Ammon's horn (tissue), 1 donor: ENCODE results near the gene HNRNPA0.
"Not testable (repeated sequence)": the region's sequence is repeated elsewhere in the genome, so short reads cannot be mapped to it uniquely, and the experiment has no call there.

ENCODE experiments used
- DNase-seq: peaks from one replicate; pipeline ENCODE4 v3.0.0-alpha.2; 2016; ENCODE audit warnings: low spot score

HNRNPA0 gene

GRCh38 chr5:137754188-137754960 is at the start of gene HNRNPA0:
HNRNPA0 (minus strand) TSS chr5:137754363; CDS start chr5:137754066, 297 bp downstream.
- DNase-seq: peak; percentile 99

GRCh38 chr5:137802282-137803210 is 48.4 kb upstream of the HNRNPA0 start:
- no peak for DNase-seq

GRCh38 chr5:137800700-137801411 is 46.7 kb upstream of the HNRNPA0 start:
- DNase-seq: no peak

- DNase-seq: no peak
Measured at GRCh38 chr5:137796279-137796678, 42.1 kb upstream of the HNRNPA0 start.

GRCh38 chr5:137794863-137795262 is 40.7 kb upstream of the HNRNPA0 start:
- DNase-seq: no peak

GRCh38 chr5:137792303-137792702 is 38.1 kb upstream of the HNRNPA0 start:
- DNase-seq: no peak

- DNase-seq: no peak
Measured at GRCh38 chr5:137791799-137792198, 37.6 kb upstream of the HNRNPA0 start.

GRCh38 chr5:137791387-137791786 is 37.2 kb upstream of the HNRNPA0 start:
- DNase-seq: peak; percentile 21

- not testable (repeated sequence) for DNase-seq
Measured at GRCh38 chr5:137788560-137788959, 34.4 kb upstream of the HNRNPA0 start.

GRCh38 chr5:137782984-137783536 is 28.9 kb upstream of the HNRNPA0 start:
- no peak for DNase-seq

GRCh38 chr5:137782055-137782454 is 27.9 kb upstream of the HNRNPA0 start:
- no peak for DNase-seq

- peak; percentile 58 for DNase-seq
Measured at GRCh38 chr5:137778772-137779564, 24.8 kb upstream of the HNRNPA0 start.

- DNase-seq: not testable (repeated sequence)
Measured at GRCh38 chr5:137767937-137768336, 13.8 kb upstream of the HNRNPA0 start.

- no peak for DNase-seq
Measured at GRCh38 chr5:137761566-137761965, 7.4 kb upstream of the HNRNPA0 start.

GRCh38 chr5:137760719-137761516 is 6.8 kb upstream of the HNRNPA0 start:
- DNase-seq: no peak

GRCh38 chr5:137760294-137760693 is 6.1 kb upstream of the HNRNPA0 start:
- no peak for DNase-seq

- DNase-seq: no peak
Measured at GRCh38 chr5:137758715-137759306, 4.6 kb upstream of the HNRNPA0 start.

GRCh38 chr5:137758121-137758520 is 4.0 kb upstream of the HNRNPA0 start:
- DNase-seq: no peak

- no peak for DNase-seq
Measured at GRCh38 chr5:137757634-137758033, 3.5 kb upstream of the HNRNPA0 start.
